ENCODE data around the gene DPP6.

The DPP6 gene

GRCh38 chr7:154347700-154348266 is 295.6 kb downstream of the DPP6 start:
- DNase-seq = no peak

GRCh38 chr7:154350892-154351291 is 298.7 kb downstream of the DPP6 start:
- DNase-seq = no peak

DNA sequence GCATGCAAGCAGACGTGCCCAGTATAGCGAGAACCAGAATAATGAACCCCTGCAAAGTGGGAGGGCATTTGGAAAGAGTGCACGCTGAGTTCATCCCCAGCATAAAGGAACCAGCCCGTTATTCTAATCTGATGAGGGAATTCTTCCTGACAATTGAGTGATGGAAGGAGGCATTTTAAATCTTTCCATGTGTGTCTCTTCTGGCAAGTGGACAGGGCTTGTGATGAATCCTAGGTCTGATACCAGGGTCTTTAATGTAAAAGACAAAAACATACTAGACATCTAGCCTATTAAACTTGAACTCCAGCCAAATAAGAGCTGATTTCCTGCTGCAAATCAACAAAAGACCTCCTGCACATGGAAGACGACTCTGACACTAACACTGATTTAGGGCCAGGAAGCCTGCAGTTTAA is 301.2 kb downstream of the DPP6 start:
- DNase-seq = no peak

GRCh38 chr7:154364170-154364569 is 312.0 kb downstream of the DPP6 start:
- DNase-seq = no peak

GRCh38 chr7:154371424-154371823 is 319.2 kb downstream of the DPP6 start:
- no peak for DNase-seq

- DNase-seq = no peak
These were observed 319.9 kb downstream of the DPP6 start for GRCh38 chr7:154372011-154372601.

DNA sequence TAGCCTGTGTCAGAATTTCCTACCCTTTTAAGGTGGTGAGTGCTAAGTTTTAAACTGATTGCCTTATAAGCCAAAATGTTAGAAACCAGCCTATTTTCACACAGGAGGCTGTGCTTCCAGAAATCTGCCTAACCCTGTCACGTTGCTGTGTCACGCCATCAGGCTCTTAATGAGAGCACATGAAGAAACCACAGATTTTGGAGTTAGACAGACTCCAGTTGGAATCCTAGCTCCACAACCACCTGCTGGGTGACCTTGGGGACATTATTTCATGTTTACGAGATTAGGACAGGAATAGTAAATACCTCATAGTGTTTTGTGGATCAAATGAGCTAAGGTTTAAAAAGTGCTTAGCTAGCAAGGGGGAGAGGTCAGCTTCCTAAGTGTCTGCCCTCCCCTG is 321.8 kb downstream of the DPP6 start:
- DNase-seq = no peak

DNA sequence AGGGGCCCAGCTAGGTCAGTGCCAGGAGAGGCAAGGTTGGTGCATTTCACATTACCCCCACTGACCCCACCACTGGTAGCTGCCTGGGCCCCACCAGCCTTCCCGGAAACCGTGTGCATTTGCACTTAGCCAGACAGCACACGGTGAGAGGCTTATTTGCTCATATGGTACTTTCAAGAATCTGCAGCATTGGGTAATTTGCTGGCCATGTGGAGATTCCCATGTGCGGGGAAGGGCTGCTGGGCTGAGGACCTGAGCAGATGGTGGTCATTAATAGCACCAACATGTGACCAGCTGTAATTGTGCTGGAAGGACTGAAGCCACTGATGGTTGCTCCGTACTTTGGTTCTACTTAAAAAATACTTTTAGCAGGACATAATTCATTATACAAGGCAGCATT is 323.8 kb downstream of the DPP6 start:
- no peak for DNase-seq

GRCh38 chr7:154380771-154381170 is 328.6 kb downstream of the DPP6 start:
- DNase-seq = no peak

DNA sequence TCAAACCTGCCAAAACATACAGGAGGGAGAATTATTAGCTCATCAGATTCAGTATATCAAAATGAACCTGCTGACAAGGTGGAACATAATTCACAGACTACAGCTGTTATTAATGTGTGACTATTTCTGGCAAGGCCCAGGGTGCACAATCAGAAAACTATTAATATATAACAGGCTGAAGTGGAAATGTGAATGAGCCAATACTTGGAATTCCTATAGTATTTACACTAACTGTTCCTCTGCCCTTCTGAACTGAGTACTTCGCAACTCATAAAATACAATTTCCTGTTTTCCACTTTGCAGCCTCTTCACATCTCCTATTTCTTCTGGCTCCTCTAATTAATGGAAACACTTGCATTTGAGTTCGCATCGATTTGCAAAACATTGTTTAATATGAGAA is 330.8 kb downstream of the DPP6 start:
- DNase-seq = no peak

DNA sequence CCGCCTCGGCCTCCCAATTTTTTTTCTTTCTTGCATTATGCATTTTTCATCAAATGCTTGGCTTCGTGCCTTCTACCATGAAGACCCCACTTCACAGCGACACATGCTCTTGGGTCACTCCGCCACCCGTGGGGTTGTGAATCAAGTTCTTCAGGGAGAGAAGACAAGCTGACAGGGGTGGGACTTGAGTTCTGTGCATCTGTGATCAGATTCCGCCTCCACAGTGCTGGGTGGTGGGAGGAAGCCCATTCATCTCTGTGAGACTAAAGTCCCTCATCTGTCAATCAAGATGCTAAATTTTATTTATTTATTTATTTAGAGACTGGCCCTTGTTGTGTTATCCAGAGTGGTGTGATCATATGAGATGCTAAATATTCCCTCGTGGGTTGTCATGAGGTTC is 333.0 kb downstream of the DPP6 start:
- no peak for DNase-seq

GRCh38 chr7:154387252-154387651 is 335.1 kb downstream of the DPP6 start:
- no peak for DNase-seq

DNA sequence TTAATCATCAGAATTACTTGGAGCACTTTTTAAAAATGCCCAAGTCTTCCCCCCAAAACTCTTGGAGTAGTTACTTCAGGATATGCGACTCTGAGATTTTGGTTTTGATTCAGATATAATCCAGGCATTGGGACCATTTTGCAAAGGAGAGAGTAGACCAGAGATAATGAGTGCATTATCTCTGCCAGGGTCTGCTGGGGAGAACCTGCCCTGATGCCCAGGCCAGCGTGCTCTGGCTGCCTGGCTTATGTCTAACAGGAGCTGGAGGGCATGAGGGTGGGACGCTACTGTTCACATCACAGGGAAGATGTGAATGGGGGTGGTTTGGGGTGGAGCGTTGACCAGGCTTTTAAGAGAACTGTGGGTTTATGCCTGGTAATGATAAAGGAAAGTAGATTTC is 336.2 kb downstream of the DPP6 start:
- no peak for DNase-seq

DNA sequence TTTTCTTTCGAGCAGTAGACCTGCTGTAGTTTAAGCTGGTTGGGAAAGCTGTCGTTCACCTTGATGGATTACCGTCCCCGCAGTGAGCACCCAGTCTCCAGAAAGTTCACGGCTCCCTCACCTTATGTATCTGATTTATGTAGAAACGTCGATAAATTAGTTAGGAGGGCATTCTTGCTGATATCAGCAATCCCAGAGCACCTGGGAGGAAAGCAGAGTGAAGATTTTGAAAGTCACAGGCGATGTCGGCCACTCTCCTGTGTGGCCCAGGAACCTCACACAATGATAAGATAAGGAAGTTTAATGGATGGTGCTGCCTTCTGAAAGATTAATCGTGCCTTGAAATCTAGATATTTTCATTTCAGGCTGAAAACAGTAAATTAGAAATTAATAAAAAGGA is 336.8 kb downstream of the DPP6 start:
- no peak for DNase-seq

- DNase-seq = no peak
These were observed 338.8 kb downstream of the DPP6 start for GRCh38 chr7:154390961-154391360.

DNA sequence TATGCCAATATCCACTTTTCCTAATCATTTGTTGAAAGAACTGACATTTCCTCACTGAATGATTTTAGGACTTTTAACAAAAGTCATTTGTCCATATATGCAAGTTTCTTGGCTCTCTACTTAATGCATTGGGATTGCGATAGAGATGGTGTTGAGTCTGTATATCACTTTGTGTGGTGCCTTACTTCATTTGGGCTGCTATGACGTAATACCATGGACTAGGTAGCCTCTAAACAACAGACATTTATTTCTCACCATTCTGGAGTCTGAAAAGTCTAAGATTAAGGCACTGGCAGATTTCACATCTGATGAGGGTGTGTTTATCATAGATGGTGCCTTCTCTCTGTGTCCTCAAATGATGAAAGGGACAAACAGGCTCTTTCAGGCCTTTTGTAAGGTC is 342.6 kb downstream of the DPP6 start:
- DNase-seq = no peak

DNA sequence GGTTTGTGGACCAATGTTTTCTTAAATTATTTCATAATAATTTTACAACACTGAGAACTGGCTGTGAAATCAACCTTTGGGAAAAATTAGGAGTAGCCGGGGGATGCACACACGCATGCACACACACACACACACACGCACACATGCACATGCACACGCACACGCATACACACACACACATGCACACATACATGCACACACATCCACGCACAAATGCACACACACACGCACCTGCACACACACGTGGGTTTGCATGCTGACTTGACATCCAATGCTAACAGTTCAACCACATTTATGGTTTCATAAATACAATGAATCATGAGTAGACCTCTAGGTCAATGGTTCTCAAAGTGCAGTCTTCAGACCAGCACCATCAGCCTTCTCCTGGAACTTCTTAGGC is 354.1 kb downstream of the DPP6 start:
- no peak for DNase-seq

DNA sequence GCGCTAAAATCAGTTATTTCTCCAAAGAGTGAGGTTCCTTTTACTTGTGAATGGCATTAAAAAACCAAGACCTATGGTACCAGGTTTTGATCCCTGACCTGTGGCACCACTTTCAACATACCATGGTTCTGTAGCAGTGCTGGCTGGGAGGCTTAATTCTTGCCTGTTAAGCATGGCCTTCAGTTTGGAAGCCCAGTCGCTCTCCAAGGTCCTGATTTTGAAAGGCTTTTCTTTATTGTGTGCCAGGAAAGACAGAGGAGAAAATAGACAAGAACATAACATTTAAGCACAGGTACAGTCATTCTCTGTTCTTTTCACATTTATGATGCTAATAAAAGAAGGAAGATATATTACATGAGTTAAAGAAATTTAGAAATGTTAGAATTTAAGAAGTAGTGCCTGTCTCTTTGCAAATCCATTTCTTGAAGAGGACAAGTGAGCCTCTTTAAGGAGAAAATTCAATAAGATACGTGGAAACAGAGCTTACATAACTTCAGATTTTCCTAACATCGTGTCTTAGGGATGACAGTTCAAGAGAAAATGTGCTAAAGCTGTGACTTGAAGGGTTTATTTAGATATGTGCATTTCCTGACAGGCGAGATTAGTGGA is 357.6 kb downstream of the DPP6 start:
- no peak for DNase-seq

GRCh38 chr7:154412105-154412504 is 359.9 kb downstream of the DPP6 start:
- no peak for DNase-seq

DNA sequence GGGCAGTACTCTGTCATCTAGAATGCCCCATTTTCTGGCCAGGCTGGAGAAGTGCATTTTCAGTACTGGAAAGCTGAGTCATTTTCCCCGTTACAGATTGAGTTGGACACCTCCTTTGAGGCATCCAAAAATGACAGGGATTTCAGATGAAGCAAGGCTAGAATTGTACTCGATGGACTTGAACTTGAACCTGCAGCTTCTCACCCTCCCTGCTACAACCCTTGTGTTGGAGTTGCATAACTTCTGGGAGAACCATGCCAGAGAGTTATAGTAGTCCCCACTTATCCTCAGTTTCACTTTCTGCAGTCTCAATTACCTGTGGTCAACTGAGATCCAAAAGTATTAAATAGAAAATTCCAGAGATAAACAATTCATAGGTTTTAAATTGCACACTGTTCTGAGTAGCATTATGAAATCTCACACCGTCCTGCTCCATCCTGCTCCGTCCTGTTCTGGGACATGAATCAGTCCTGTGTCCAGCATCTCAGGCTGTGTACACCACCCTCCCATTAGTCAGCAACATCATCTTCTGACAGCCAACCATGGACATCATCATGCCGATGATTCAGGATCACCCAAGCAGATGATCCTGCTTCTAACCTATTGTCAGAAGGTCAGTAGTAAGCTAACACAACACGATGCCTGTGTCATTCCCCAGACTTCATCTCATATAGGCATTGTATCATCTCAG is 363.7 kb downstream of the DPP6 start:
- DNase-seq = no peak

DNA sequence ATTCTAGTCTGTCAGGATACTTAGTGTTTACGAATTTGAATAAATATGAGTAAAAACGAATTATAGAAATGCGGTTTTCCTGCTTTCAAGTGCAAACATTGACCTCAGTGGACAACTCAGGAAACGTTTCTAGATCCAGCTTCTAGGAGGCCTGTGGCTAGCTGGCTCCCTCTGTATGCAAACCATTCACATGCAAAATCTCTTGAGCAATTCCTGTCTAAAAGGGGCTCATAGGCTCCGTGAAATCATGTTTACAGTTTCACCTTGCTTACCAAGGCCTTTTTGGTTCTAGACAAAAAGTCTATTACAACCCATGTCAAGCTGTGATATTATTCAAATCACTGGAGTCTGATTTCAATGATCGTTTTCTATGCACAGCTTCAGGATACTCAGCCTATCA is 364.5 kb downstream of the DPP6 start:
- DNase-seq = no peak

- no peak for DNase-seq
These were observed 367.1 kb downstream of the DPP6 start for GRCh38 chr7:154419344-154419743.

DNA sequence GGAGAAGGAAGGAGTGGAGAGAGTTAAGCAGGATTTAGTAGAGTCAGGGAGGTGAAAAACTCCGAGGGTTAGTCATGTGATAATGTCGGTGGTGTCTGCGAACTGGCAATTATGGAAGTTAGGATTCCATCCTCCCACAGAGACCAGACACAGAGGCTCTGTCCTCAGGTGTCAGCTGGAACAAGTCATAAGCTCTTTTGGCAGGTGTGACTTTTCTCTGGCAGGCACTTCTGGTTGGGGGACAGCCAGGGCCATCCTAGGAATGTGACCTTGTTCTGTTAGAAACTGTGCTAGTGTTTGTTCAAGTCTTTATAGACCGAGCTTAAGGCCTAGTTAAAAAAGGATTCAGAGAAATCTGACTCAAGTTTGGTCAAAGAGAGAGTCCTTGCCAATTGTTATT is 371.0 kb downstream of the DPP6 start:
- DNase-seq = no peak

GRCh38 chr7:154424350-154424749 is 372.2 kb downstream of the DPP6 start:
- no peak for DNase-seq

All from activated gamma-delta T cell treated with Interleukin-2 at 50 U/mL for 16 hours (primary cell).